ENCODE results near the gene GPR4.
A peak's percentile ranks its signal among the peaks of the same experiment; 100 is the strongest.

GPR4 gene

DNA sequence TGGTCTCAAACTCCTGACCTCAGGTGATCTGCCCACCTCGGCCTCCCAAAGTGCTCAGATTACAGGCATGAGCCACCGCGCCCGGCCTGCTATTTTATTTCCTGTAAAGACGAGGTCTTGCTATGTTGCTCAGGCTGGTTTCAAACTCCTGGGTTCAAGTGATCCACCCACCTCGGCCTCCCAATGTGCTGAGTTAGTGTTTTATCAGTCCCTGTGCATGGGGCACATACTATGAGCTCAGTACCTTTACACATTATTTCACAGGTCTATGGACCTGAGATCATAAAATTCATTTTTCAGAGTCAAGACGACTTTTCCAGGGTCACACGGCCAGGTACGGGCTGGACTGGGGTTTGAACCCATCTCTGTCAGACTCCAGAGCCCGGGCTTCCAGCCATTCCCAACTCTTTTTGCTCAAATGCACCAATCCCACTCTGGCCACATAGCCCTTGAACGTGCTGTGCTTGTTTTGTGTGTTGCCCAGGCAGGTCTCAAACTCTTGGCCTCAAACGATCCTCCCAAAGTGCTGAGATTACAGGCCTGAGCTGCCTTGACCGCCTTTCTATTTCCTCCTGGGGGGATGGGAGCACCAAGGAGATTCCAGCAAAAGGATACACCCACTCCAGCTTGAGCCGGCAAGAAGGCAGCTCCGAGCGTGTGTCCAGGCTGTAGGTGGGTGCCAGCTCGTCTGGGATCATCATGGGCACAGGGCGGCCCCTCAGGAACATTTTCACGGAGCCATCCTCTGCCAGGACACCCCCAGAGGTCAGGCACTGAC is 36.1 kb upstream of the GPR4 start:
- Histone ChIP-seq H2BK5ac (ENCODE audit: low read length) (no peak overlapping the region), H3K9me3 (replicated peaks in 1 of 2; ENCODE audit: control insufficient read depth in 2 of 2, insufficient read depth in 1 of 2, low read depth in 1 of 2, low read length in 2 of 2) (no peaks in the 10 kb centered on the region), H3K27ac (replicated peaks; ENCODE audit: low read length) (no peak overlapping the region), H3K4me1 (ENCODE audit: control insufficient read depth in 2 of 2, insufficient read depth in 1 of 2, low read depth in 1 of 2, low read length in 2 of 2) (peaks cover 5 to 20% of the 10 kb centered on the region in 2 donors), H3K9ac (ENCODE audit: low read depth, low read length, poor library complexity) (no peak overlapping the region), H4K8ac (ENCODE audit: low read depth, low read length) (no peak overlapping the region), H3K27me3 (ENCODE audit: control insufficient read depth in 3 of 3, insufficient read depth in 3 of 3, low read depth in 1 of 3, low read length in 3 of 3) (peaks cover 0 to 10% (median 0%) of the 10 kb centered on the region in 3 experiments), H3K14ac (ENCODE audit: low read length) (no peak overlapping the region), H2AK5ac (ENCODE audit: low read depth, low read length) (peak overlapping the region; percentile 81), H3K79me1 (ENCODE audit: low read depth, low read length) (no peaks in the 10 kb centered on the region), H3K4ac (ENCODE audit: low read length) (no peak overlapping the region), H3K4me3 (ENCODE audit: low read length in 2 of 2) (no peak overlapping the region), H2AFZ (ENCODE audit: low read length) (peak overlapping the region; percentile 6), H2BK120ac (ENCODE audit: low read depth, low read length) (no peak overlapping the region), H4K91ac (ENCODE audit: low read depth, low read length, poor library complexity) (no peak overlapping the region), H3K36me3 (replicated peaks in 1 of 2; ENCODE audit: control insufficient read depth in 2 of 2, insufficient read depth in 2 of 2, low read length in 2 of 2) (no peaks in the 10 kb centered on the region), H3K4me2 (ENCODE audit: insufficient read depth, low read length, poor library complexity, severe bottlenecking) (peak overlapping the region; percentile 38), H2BK12ac (ENCODE audit: low read length) (no peak overlapping the region), H3K18ac (ENCODE audit: low read length) (no peak overlapping the region), H2BK15ac (ENCODE audit: low read length) (no peak overlapping the region), H3K23ac (ENCODE audit: low read depth, low read length, poor library complexity) (no peak overlapping the region)
- no CpG with 5 or more reads among the region's 19 CpGs for WGBS, 2 donors (ENCODE audit: extremely low coverage in 2 of 2, insufficient read length in 2 of 2, insufficient replicate concordance in 1 of 2)
- DNase-seq (ENCODE audit: low spot score) = no peak

GRCh38 chr19:45636902-45637301 is 34.9 kb upstream of the GPR4 start:
- Histone ChIP-seq H4K91ac (ENCODE audit: low read depth, low read length, poor library complexity) (no peak overlapping the region), H3K9me3 (replicated peaks in 1 of 2; ENCODE audit: control insufficient read depth in 2 of 2, insufficient read depth in 1 of 2, low read depth in 1 of 2, low read length in 2 of 2) (no peaks in the 10 kb centered on the region), H3K23ac (ENCODE audit: low read depth, low read length, poor library complexity) (no peak overlapping the region), H4K8ac (ENCODE audit: low read depth, low read length) (no peak overlapping the region), H2BK5ac (ENCODE audit: low read length) (no peak overlapping the region), H3K27me3 (ENCODE audit: control insufficient read depth in 3 of 3, insufficient read depth in 3 of 3, low read depth in 1 of 3, low read length in 3 of 3) (peaks cover 0 to 6% (median 0%) of the 10 kb centered on the region in 3 experiments), H3K9ac (ENCODE audit: low read depth, low read length, poor library complexity) (no peak overlapping the region), H3K27ac (replicated peaks; ENCODE audit: low read length) (no peak overlapping the region), H3K79me1 (ENCODE audit: low read depth, low read length) (no peaks in the 10 kb centered on the region), H3K4me2 (ENCODE audit: insufficient read depth, low read length, poor library complexity, severe bottlenecking) (no peak overlapping the region), H2BK15ac (ENCODE audit: low read length) (peak overlapping the region; percentile 51), H3K4me3 (ENCODE audit: low read length in 2 of 2) (no peak overlapping the region), H3K4me1 (ENCODE audit: control insufficient read depth in 2 of 2, insufficient read depth in 1 of 2, low read depth in 1 of 2, low read length in 2 of 2) (peaks cover 2 to 23% of the 10 kb centered on the region in 2 donors), H2BK120ac (ENCODE audit: low read depth, low read length) (no peak overlapping the region), H3K18ac (ENCODE audit: low read length) (no peak overlapping the region), H3K14ac (ENCODE audit: low read length) (no peak overlapping the region), H3K36me3 (replicated peaks in 1 of 2; ENCODE audit: control insufficient read depth in 2 of 2, insufficient read depth in 2 of 2, low read length in 2 of 2) (no peaks in the 10 kb centered on the region), H3K4ac (ENCODE audit: low read length) (no peak overlapping the region), H2AFZ (ENCODE audit: low read length) (no peak overlapping the region), H2AK5ac (ENCODE audit: low read depth, low read length) (no peak overlapping the region), H2BK12ac (ENCODE audit: low read length) (no peak overlapping the region)
- no CpG with 5 or more reads among the region's 2 CpGs for WGBS, 2 donors (ENCODE audit: extremely low coverage in 2 of 2, insufficient read length in 2 of 2, insufficient replicate concordance in 1 of 2)
- DNase-seq (ENCODE audit: low spot score) = no peak

- Histone ChIP-seq H3K79me1 (ENCODE audit: low read depth, low read length) (no peaks in the 10 kb centered on the region), H2AFZ (ENCODE audit: low read length) (no peak overlapping the region), H2BK5ac (ENCODE audit: low read length) (no peak overlapping the region), H3K4me2 (ENCODE audit: insufficient read depth, low read length, poor library complexity, severe bottlenecking) (no peak overlapping the region), H3K23ac (ENCODE audit: low read depth, low read length, poor library complexity) (no peak overlapping the region), H3K14ac (ENCODE audit: low read length) (no peak overlapping the region), H3K27ac (replicated peaks; ENCODE audit: low read length) (no peak overlapping the region), H2BK15ac (ENCODE audit: low read length) (no peak overlapping the region), H3K27me3 (ENCODE audit: control insufficient read depth in 3 of 3, insufficient read depth in 3 of 3, low read depth in 1 of 3, low read length in 3 of 3) (peaks cover 0 to 4% (median 0%) of the 10 kb centered on the region in 3 experiments), H3K9me3 (replicated peaks in 1 of 2; ENCODE audit: control insufficient read depth in 2 of 2, insufficient read depth in 1 of 2, low read depth in 1 of 2, low read length in 2 of 2) (no peaks in the 10 kb centered on the region), H2BK120ac (ENCODE audit: low read depth, low read length) (no peak overlapping the region), H4K8ac (ENCODE audit: low read depth, low read length) (no peak overlapping the region), H3K4me3 (ENCODE audit: low read length in 2 of 2) (no peak overlapping the region), H3K36me3 (replicated peaks in 1 of 2; ENCODE audit: control insufficient read depth in 2 of 2, insufficient read depth in 2 of 2, low read length in 2 of 2) (no peaks in the 10 kb centered on the region), H2BK12ac (ENCODE audit: low read length) (no peak overlapping the region), H4K91ac (ENCODE audit: low read depth, low read length, poor library complexity) (no peak overlapping the region), H2AK5ac (ENCODE audit: low read depth, low read length) (no peak overlapping the region), H3K4me1 (ENCODE audit: control insufficient read depth in 2 of 2, insufficient read depth in 1 of 2, low read depth in 1 of 2, low read length in 2 of 2) (peaks cover 2 to 17% of the 10 kb centered on the region in 2 donors), H3K18ac (ENCODE audit: low read length) (no peak overlapping the region), H3K4ac (ENCODE audit: low read length) (no peak overlapping the region), H3K9ac (ENCODE audit: low read depth, low read length, poor library complexity) (no peak overlapping the region)
- no CpG with 5 or more reads among the region's 1 CpG for WGBS, 2 donors (ENCODE audit: extremely low coverage in 2 of 2, insufficient read length in 2 of 2, insufficient replicate concordance in 1 of 2)
- no peak for DNase-seq (ENCODE audit: low spot score)
These were observed 34.3 kb upstream of the GPR4 start for GRCh38 chr19:45636275-45636674.

DNA sequence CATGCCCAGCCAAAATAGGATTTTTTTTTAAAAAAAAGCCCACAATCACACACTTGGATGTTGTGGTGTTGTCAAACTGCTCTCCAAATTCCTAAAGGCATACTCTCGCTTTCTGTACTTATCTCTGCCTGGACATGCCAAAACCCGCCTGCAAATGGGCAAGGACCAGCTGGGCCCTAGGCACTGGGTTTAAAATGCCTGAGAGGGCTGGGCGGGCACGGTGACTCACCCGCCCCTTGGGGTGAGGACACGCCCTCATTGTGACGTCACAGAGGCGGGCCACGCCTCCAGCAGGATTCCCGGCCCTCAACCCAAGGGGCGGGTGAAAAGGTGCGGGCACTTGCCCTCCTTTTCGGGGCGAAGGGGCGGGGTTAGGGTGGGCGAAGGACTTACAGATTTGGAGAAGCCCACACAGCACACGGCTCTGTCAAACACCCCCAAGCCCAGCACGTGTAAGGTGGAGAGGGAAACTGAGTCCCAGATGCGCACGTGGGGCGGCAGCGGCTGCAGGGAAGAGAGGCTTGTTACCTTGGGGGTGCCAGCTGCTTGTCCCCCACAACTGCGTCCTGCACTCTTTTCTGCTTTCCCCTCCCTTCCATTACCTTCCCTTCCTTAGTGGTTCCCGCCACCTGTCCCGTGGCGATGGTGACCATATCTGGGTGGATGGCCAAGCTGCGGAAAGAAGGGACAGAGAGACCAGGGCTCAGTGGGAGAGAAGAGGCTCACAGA is 30.6 kb upstream of the GPR4 start:
- Histone ChIP-seq H3K4ac (ENCODE audit: low read length) (no peak overlapping the region), H3K36me3 (replicated peaks in 1 of 2; ENCODE audit: control insufficient read depth in 2 of 2, insufficient read depth in 2 of 2, low read length in 2 of 2) (peaks cover 3 to 5% of the 10 kb centered on the region in 2 donors), H2BK12ac (ENCODE audit: low read length) (no peak overlapping the region), H3K4me2 (ENCODE audit: insufficient read depth, low read length, poor library complexity, severe bottlenecking) (peak overlapping the region; percentile 63), H3K27ac (replicated peaks; ENCODE audit: low read length) (peak overlapping the region; percentile 25), H3K23ac (ENCODE audit: low read depth, low read length, poor library complexity) (no peak overlapping the region), H3K4me3 (ENCODE audit: low read length in 2 of 2) (peak overlapping the region in 1 of 2 donors; percentile 33), H3K14ac (ENCODE audit: low read length) (no peak overlapping the region), H3K18ac (ENCODE audit: low read length) (peak overlapping the region; percentile 93), H2AFZ (ENCODE audit: low read length) (peak overlapping the region; percentile 13), H2BK5ac (ENCODE audit: low read length) (no peak overlapping the region), H3K9ac (ENCODE audit: low read depth, low read length, poor library complexity) (peak overlapping the region; percentile 83), H2BK120ac (ENCODE audit: low read depth, low read length) (no peak overlapping the region), H3K27me3 (ENCODE audit: control insufficient read depth in 3 of 3, insufficient read depth in 3 of 3, low read depth in 1 of 3, low read length in 3 of 3) (no peaks in the 10 kb centered on the region), H4K91ac (ENCODE audit: low read depth, low read length, poor library complexity) (no peak overlapping the region), H2AK5ac (ENCODE audit: low read depth, low read length) (no peak overlapping the region), H2BK15ac (ENCODE audit: low read length) (no peak overlapping the region), H3K9me3 (replicated peaks in 1 of 2; ENCODE audit: control insufficient read depth in 2 of 2, insufficient read depth in 1 of 2, low read depth in 1 of 2, low read length in 2 of 2) (peaks cover 0 to 2% of the 10 kb centered on the region in 2 donors), H3K4me1 (ENCODE audit: control insufficient read depth in 2 of 2, insufficient read depth in 1 of 2, low read depth in 1 of 2, low read length in 2 of 2) (peaks cover 0 to 7% of the 10 kb centered on the region in 2 donors), H3K79me1 (ENCODE audit: low read depth, low read length) (no peaks in the 10 kb centered on the region), H4K8ac (ENCODE audit: low read depth, low read length) (no peak overlapping the region)
- peak; percentile 88 for DNase-seq (ENCODE audit: low spot score)
- WGBS, 2 donors (ENCODE audit: extremely low coverage in 2 of 2, insufficient read length in 2 of 2, insufficient replicate concordance in 1 of 2) = no CpG with 5 or more reads among the region's 27 CpGs

Measured in neuronal stem cell (in vitro differentiated cells).